H1 (cell line): ENCODE results near the gene KRT4. TPM values are rescaled to one million over a fixed set of nuclear protein-coding genes. Genes with fewer than 3 reads are reported as not detected.

Source experiments
- CHD2 ChIP-seq: IDR thresholded peaks from 2 replicates; pipeline ENCODE4 v1.6.1; 2012; ENCODE audit warnings: low read length, improper control_type of control experiment
- CREB1 ChIP-seq: IDR thresholded peaks from 2 replicates; pipeline ENCODE4 v1.6.1; 2012; ENCODE audit warnings: inconsistent platforms
- JUN ChIP-seq: IDR thresholded peaks from 2 replicates; pipeline ENCODE4 v1.6.1; 2011; ENCODE audit warnings: low read depth, mild to moderate bottlenecking, improper control_type of control experiment, low read length
- SRF ChIP-seq: IDR thresholded peaks from 2 replicates; pipeline ENCODE4 v1.6.1; 2011; ENCODE audit warnings: mild to moderate bottlenecking, low read depth, low read length, moderate library complexity
- polyA plus RNA-seq, 7 experiments: library from polyadenylated mRNA; depleted of rRNA in 3 of 7; stranded (reverse) in 5 of 7; unstranded in 2 of 7; fragments of >200 nt in 5 of 7; fragments of 200-250 nt in 2 of 7; gene quantifications; 1 replicate in 5 of 7; 2 replicates in 1 of 7; 4 replicates in 1 of 7; pipeline versions ENCODE4 v1.2.1 to v1.2.3, GENCODE V29; 2011 to 2013; ENCODE audit warnings: missing spikeins in 2 of 7, mixed read lengths in 2 of 7
- total RNA-seq: library from RNA; stranded (reverse); fragmentation: NEBNext Ultra II Directional; extraction: Animal tissue kit (Norgen Biotek cat#: 25700); gene quantifications from 2 replicates; pipeline ENCODE4 v1.2.1, GENCODE V29; 2021
- TF ChIP-seq, protein P1 (sequence below): fragments of 300-600 bp; sonication (generic); IDR thresholded peaks from 2 replicates; pipeline ENCODE4 v1.7.1; 2012; ENCODE audit warnings: low read length, moderate library complexity, mild to moderate bottlenecking, inconsistent platforms; ENCODE audit not compliant: insufficient replicate concordance

Gene KRT4
- total and polyA plus RNA-seq, 2 of the 8 experiments (the other 6 are each of a cell fraction or from before 2014, with no cell fraction given): not detected

DNA sequence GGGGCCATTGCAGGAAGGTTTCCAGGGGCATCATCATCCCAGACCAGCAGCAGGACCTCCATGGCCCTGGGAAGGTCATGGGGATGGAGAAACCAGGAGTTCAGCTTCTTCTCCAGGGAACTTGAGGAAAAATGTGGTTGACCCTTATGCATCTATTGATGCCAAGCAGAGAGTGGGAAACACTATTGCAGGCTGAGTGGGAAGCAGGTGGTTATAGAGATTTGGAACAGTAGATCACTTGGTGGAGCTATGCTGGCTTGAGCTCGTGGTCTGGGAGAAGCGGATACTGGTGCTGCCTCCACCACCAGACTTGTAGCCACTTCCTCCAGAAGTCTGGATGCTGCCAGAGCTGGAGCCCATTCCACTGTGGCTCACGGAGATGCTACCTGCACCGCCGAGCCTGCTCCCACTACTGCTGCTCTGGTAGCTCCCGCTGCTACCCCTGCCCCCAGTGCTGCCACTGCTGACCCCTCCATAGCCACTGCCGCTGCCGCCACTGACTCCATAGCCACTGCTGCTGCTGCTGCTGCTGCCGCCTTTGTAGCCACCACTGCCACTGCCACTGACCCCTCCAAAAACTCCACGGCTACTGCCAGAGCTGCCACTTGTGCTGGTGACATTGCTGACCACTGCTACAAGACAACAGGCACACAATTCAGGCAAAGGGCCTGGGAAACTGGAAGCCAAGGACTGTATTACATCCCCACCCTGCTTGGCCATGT is 45.3 kb downstream of the KRT4 start (continued):
- TF ChIP-seq, protein P1, sequence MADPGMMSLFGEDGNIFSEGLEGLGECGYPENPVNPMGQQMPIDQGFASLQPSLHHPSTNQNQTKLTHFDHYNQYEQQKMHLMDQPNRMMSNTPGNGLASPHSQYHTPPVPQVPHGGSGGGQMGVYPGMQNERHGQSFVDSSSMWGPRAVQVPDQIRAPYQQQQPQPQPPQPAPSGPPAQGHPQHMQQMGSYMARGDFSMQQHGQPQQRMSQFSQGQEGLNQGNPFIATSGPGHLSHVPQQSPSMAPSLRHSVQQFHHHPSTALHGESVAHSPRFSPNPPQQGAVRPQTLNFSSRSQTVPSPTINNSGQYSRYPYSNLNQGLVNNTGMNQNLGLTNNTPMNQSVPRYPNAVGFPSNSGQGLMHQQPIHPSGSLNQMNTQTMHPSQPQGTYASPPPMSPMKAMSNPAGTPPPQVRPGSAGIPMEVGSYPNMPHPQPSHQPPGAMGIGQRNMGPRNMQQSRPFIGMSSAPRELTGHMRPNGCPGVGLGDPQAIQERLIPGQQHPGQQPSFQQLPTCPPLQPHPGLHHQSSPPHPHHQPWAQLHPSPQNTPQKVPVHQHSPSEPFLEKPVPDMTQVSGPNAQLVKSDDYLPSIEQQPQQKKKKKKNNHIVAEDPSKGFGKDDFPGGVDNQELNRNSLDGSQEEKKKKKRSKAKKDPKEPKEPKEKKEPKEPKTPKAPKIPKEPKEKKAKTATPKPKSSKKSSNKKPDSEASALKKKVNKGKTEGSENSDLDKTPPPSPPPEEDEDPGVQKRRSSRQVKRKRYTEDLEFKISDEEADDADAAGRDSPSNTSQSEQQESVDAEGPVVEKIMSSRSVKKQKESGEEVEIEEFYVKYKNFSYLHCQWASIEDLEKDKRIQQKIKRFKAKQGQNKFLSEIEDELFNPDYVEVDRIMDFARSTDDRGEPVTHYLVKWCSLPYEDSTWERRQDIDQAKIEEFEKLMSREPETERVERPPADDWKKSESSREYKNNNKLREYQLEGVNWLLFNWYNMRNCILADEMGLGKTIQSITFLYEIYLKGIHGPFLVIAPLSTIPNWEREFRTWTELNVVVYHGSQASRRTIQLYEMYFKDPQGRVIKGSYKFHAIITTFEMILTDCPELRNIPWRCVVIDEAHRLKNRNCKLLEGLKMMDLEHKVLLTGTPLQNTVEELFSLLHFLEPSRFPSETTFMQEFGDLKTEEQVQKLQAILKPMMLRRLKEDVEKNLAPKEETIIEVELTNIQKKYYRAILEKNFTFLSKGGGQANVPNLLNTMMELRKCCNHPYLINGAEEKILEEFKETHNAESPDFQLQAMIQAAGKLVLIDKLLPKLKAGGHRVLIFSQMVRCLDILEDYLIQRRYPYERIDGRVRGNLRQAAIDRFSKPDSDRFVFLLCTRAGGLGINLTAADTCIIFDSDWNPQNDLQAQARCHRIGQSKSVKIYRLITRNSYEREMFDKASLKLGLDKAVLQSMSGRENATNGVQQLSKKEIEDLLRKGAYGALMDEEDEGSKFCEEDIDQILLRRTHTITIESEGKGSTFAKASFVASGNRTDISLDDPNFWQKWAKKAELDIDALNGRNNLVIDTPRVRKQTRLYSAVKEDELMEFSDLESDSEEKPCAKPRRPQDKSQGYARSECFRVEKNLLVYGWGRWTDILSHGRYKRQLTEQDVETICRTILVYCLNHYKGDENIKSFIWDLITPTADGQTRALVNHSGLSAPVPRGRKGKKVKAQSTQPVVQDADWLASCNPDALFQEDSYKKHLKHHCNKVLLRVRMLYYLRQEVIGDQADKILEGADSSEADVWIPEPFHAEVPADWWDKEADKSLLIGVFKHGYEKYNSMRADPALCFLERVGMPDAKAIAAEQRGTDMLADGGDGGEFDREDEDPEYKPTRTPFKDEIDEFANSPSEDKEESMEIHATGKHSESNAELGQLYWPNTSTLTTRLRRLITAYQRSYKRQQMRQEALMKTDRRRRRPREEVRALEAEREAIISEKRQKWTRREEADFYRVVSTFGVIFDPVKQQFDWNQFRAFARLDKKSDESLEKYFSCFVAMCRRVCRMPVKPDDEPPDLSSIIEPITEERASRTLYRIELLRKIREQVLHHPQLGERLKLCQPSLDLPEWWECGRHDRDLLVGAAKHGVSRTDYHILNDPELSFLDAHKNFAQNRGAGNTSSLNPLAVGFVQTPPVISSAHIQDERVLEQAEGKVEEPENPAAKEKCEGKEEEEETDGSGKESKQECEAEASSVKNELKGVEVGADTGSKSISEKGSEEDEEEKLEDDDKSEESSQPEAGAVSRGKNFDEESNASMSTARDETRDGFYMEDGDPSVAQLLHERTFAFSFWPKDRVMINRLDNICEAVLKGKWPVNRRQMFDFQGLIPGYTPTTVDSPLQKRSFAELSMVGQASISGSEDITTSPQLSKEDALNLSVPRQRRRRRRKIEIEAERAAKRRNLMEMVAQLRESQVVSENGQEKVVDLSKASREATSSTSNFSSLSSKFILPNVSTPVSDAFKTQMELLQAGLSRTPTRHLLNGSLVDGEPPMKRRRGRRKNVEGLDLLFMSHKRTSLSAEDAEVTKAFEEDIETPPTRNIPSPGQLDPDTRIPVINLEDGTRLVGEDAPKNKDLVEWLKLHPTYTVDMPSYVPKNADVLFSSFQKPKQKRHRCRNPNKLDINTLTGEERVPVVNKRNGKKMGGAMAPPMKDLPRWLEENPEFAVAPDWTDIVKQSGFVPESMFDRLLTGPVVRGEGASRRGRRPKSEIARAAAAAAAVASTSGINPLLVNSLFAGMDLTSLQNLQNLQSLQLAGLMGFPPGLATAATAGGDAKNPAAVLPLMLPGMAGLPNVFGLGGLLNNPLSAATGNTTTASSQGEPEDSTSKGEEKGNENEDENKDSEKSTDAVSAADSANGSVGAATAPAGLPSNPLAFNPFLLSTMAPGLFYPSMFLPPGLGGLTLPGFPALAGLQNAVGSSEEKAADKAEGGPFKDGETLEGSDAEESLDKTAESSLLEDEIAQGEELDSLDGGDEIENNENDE: no peak
- TF ChIP-seq JUN (no peak), CHD2 (no peak), CREB1 (no peak), SRF (no peak)
